Fibroblast of lung (primary cell): Measurements from ENCODE around the gene CDK13. TPM values are rescaled to one million over a fixed set of nuclear protein-coding genes. Genes with fewer than 3 reads are reported as not detected.

Source experiments
- DNase-seq, 2 donors: peaks; one replicate each; pipeline versions ENCODE4 v3.0.0 to v3.0.0-alpha.2; 2010; ENCODE audit warnings: low read depth in 2 of 2
- H2AFZ ChIP-seq: 2 replicates; pipeline ENCODE4 v1.5.1; 2012; ENCODE audit warnings: low read length, control low read depth, inconsistent platforms
- H3K27ac ChIP-seq: 2 replicates; pipeline ENCODE4 v1.5.1; 2011; ENCODE audit warnings: low read length, control low read depth; ENCODE audit not compliant: insufficient read depth
- H3K27me3 ChIP-seq: 2 replicates; pipeline ENCODE4 v1.5.1; 2011; ENCODE audit warnings: mild to moderate bottlenecking, low read length; ENCODE audit not compliant: control insufficient read depth, insufficient read depth
- H3K36me3 ChIP-seq: 2 replicates; pipeline ENCODE4 v1.5.1; 2011; ENCODE audit warnings: low read length; ENCODE audit not compliant: control insufficient read depth, insufficient read depth
- H3K4me1 ChIP-seq: 2 replicates; pipeline ENCODE4 v1.5.1; 2011; ENCODE audit warnings: low read length; ENCODE audit not compliant: control insufficient read depth, insufficient read depth; ENCODE audit errors: extremely low read depth
- H3K4me2 ChIP-seq: 2 replicates; pipeline ENCODE4 v1.5.1; 2011; ENCODE audit warnings: low read length, control low read depth; ENCODE audit not compliant: insufficient read depth; ENCODE audit errors: extremely low read depth
- H3K4me3 ChIP-seq, 4 experiments: fragments of 200-600 bp in 1 of 4; sonication (generic) in 1 of 4; replicated peaks in 1 of 4; 2 replicates each; pipeline ENCODE4 v1.5.1; 2011 to 2016; ENCODE audit warnings: low read length in 4 of 4, low read depth in 3 of 4, mild to moderate bottlenecking in 3 of 4, control low read depth in 2 of 4, inconsistent platforms in 1 of 4, mixed read lengths in 1 of 4; ENCODE audit not compliant: insufficient read depth in 1 of 4; ENCODE audit errors: control extremely low read depth in 1 of 4
- H3K79me2 ChIP-seq: 2 replicates; pipeline ENCODE4 v1.5.1; 2012; ENCODE audit warnings: mild to moderate bottlenecking, low read length, inconsistent platforms; ENCODE audit not compliant: control insufficient read depth, insufficient read depth
- H3K9ac ChIP-seq: 2 replicates; pipeline ENCODE4 v1.5.1; 2011; ENCODE audit warnings: mild to moderate bottlenecking, low read length, control low read depth; ENCODE audit not compliant: insufficient read depth
- H3K9me3 ChIP-seq: 2 replicates; pipeline ENCODE4 v1.5.1; 2012; ENCODE audit warnings: low read depth, low read length; ENCODE audit not compliant: control insufficient read depth, insufficient read depth
- H4K20me1 ChIP-seq: 2 replicates; pipeline ENCODE4 v1.5.1; 2011; ENCODE audit warnings: low read length; ENCODE audit not compliant: control insufficient read depth, insufficient read depth; ENCODE audit errors: extremely low read depth
- EZH2 ChIP-seq: IDR thresholded peaks from 2 replicates; pipeline ENCODE4 v1.5.1; 2012; ENCODE audit warnings: low read length, control low read depth, mild to moderate bottlenecking; ENCODE audit errors: missing control alignments
- polyA plus RNA-seq, 2 donors: library from polyadenylated mRNA; depleted of rRNA in 1 of 2; stranded (reverse) in 1 of 2; unstranded in 1 of 2; fragments of >200 nt; gene quantifications; 2 replicates each; pipeline ENCODE4 v1.2.1, GENCODE V29; 2011 to 2012; ENCODE audit warnings: missing spikeins in 1 of 2
- total RNA-seq: library from RNA; depleted of rRNA; stranded (reverse); fragments of >200 nt; gene quantifications from 2 replicates; pipeline ENCODE4 v1.2.1, GENCODE V29; 2014
- TF ChIP-seq, protein P1 (sequence below), 2 donors: IDR thresholded peaks in 1 of 2; conservative IDR thresholded peaks in 1 of 2; 1 replicate in 1 of 2; 2 replicates in 1 of 2; pipeline ENCODE4 v1.5.1; 2011 to 2012; ENCODE audit warnings: low read length in 2 of 2, control low read depth in 1 of 2, inconsistent platforms in 1 of 2, low read depth in 1 of 2, mild to moderate bottlenecking in 1 of 2

CDK13 gene
- total and polyA plus RNA-seq, 2 donors (not counting 1 experiment from before 2014, with no cell fraction given) = 35.3 to 76.8 TPM

DNA sequence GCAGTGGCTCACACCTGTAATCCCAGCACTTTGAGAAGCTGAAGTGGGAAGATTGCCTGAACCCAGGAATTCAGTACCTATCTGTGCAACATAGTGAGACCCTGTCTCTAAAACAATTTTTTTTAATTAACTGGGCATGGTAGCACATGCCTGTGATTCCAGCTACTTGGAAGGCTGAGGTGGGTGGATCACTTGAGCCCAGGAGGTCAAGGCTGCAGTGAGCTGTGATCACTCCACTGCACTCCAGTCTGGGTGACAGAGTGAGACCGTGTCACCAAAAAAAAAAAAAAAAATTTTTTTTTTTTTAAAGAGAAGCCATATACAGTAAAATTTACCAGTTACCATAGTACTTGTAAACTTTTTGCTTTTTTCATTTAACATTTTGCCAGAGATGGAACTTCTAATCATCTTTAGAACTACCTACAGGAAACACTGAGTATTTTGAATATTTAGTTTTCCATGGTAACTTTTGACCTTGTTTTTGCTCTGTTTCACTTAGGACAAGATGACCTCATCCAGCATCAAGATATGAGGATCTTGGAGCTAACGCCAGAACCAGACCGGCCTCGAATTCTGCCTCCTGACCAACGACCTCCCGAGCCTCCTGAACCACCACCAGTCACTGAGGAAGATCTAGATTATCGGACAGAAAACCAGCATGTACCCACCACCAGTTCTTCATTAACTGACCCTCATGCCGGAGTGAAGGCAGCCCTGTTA lies 143.7 kb downstream of the CDK13 start:
- TF ChIP-seq EZH2 = no peak
- TF ChIP-seq, protein P1, sequence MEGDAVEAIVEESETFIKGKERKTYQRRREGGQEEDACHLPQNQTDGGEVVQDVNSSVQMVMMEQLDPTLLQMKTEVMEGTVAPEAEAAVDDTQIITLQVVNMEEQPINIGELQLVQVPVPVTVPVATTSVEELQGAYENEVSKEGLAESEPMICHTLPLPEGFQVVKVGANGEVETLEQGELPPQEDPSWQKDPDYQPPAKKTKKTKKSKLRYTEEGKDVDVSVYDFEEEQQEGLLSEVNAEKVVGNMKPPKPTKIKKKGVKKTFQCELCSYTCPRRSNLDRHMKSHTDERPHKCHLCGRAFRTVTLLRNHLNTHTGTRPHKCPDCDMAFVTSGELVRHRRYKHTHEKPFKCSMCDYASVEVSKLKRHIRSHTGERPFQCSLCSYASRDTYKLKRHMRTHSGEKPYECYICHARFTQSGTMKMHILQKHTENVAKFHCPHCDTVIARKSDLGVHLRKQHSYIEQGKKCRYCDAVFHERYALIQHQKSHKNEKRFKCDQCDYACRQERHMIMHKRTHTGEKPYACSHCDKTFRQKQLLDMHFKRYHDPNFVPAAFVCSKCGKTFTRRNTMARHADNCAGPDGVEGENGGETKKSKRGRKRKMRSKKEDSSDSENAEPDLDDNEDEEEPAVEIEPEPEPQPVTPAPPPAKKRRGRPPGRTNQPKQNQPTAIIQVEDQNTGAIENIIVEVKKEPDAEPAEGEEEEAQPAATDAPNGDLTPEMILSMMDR (conservative IDR thresholded peaks at IDR 0.05 in 1 of 2, IDR thresholded peaks at IDR 0.05 in 1 of 2; ENCODE audit: low read depth in 1 of 2, low read length in 2 of 2) = no peak
- DNase-seq = no peak
- Histone ChIP-seq H3K4me2 (no peak overlapping the region), H3K36me3 (peaks cover 9% of the 10 kb centered on the region), H2AFZ (no peak overlapping the region), H3K27ac (no peak overlapping the region), H3K9ac (no peak overlapping the region), H4K20me1 (no peaks in the 10 kb centered on the region), H3K79me2 (no peaks in the 10 kb centered on the region), H3K9me3 (no peaks in the 10 kb centered on the region), H3K4me3 (no peak overlapping the region), H3K27me3 (no peaks in the 10 kb centered on the region), H3K4me1 (no peaks in the 10 kb centered on the region)

DNA sequence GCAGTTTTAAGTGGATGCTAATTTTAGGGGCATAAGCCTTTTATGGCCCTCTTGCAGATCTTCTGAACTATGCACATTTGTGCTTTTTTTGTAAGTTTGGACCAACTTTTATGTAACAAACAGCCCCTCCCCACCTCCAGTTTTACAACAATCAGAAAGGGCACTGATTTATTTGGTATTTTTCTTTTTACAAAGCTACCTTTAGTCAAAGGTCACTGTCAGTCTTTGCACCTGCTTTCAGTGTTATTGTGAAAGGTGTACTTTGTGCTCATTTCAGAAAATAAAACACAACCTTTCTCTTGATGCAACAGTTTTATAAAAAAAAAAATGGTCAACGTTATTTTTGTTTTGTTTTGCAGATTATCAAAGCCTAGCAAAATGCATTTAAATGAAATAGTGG lies 145.2 kb downstream of the CDK13 start:
- Histone ChIP-seq H4K20me1 (no peaks in the 10 kb centered on the region), H3K9ac (no peak overlapping the region), H3K4me1 (no peaks in the 10 kb centered on the region), H3K4me2 (no peak overlapping the region), H3K27ac (no peak overlapping the region), H3K36me3 (peaks cover 9% of the 10 kb centered on the region), H3K4me3 (no peak overlapping the region), H3K27me3 (no peaks in the 10 kb centered on the region), H3K9me3 (no peaks in the 10 kb centered on the region), H2AFZ (no peak overlapping the region), H3K79me2 (no peaks in the 10 kb centered on the region)
- TF ChIP-seq EZH2 = no peak
- TF ChIP-seq, protein P1 (conservative IDR thresholded peaks at IDR 0.05 in 1 of 2, IDR thresholded peaks at IDR 0.05 in 1 of 2; ENCODE audit: low read depth in 1 of 2, low read length in 2 of 2) = no peak
- DNase-seq = no peak

DNA sequence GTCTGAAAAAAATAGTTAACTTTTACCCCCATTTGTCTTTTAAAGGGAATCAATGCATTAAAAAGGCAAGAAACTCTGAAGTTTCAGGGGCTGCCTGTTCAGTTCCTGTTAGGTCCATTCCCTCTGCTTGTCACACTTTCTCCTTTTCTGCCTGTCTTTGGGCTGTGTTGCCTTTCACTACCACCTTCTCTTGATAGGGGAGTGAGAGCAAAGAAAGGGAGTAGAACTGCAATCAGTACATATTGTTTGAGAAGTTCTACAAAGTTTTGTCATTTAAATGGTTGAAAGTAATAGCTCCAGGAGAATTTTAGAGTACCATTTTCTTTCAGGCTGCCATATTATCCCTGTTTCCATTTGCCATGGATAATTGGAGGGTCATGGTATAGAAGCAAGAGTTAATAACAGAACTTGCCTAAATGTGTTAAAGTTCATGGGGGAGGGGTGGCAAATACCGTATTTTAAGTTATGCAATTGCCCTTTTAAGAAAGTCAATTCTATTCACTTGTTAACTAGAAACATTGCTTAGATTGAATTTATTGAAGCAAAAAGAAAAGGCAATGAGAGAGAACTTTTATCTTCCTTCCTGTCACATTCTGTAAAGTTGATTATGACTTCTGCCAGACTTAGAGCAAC lies 145.8 kb downstream of the CDK13 start:
- Histone ChIP-seq H2AFZ (no peak overlapping the region), H3K9me3 (no peaks in the 10 kb centered on the region), H3K79me2 (no peaks in the 10 kb centered on the region), H4K20me1 (no peaks in the 10 kb centered on the region), H3K27ac (no peak overlapping the region), H3K4me1 (no peaks in the 10 kb centered on the region), H3K27me3 (no peaks in the 10 kb centered on the region), H3K36me3 (peaks cover 9% of the 10 kb centered on the region), H3K4me3 (no peak overlapping the region), H3K9ac (no peak overlapping the region), H3K4me2 (no peak overlapping the region)
- no peak for TF ChIP-seq EZH2
- TF ChIP-seq, protein P1 (conservative IDR thresholded peaks at IDR 0.05 in 1 of 2, IDR thresholded peaks at IDR 0.05 in 1 of 2; ENCODE audit: low read depth in 1 of 2, low read length in 2 of 2) = no peak
- DNase-seq = no peak
